A549 (cell line): Measurements from ENCODE around the gene GPRC5A.

Experiments
- CHD4 ChIP-seq: fragments of 200-600 bp; sonication (generic); IDR thresholded peaks from 2 replicates; pipeline ENCODE4 v1.6.1; 2016; ENCODE audit warnings: antibody characterized with exemption, mild to moderate bottlenecking, borderline replicate concordance
- CTCF ChIP-seq: fragments of >200 bp; sonication (Bioruptor Twin); formaldehyde crosslinking; IDR thresholded peaks from 3 replicates; pipeline ENCODE4 v1.5.1; 2016
- EP300 ChIP-seq, 2 experiments: fragments of >200 bp; sonication (Bioruptor Twin); formaldehyde crosslinking; IDR thresholded peaks; 2 replicates in 1 of 2; 3 replicates in 1 of 2; pipeline ENCODE4 v1.6.1; 2016 to 2017
- JUN ChIP-seq, 2 experiments: fragments of >200 bp; sonication (Bioruptor Twin); formaldehyde crosslinking; IDR thresholded peaks; 2 replicates in 1 of 2; 3 replicates in 1 of 2; pipeline ENCODE4 v1.6.1; 2016 to 2017
- JUNB ChIP-seq: fragments of >200 bp; sonication (Bioruptor Twin); formaldehyde crosslinking; IDR thresholded peaks from 2 replicates; pipeline ENCODE4 v1.6.1; 2016
- MAFK ChIP-seq: fragments of 450-650 bp; IDR thresholded peaks from 2 replicates; pipeline ENCODE4 v1.6.1; 2014; ENCODE audit not compliant: partially characterized antibody
- NPAS2 ChIP-seq: fragments of 250-450 bp; sonication (Bioruptor Pico); IDR thresholded peaks from 2 replicates; pipeline ENCODE4 v1.8.0; 2022; ENCODE audit warnings: mild to moderate bottlenecking, moderate library complexity, borderline replicate concordance
- POLR2A ChIP-seq: IDR thresholded peaks from 2 replicates; pipeline ENCODE4 v1.6.1; 2012; ENCODE audit warnings: mild to moderate bottlenecking, low read length
- POLR2AphosphoS2 ChIP-seq: conservative IDR thresholded peaks from 2 replicates; pipeline ENCODE4 v1.6.1; 2012; ENCODE audit warnings: low read length, improper control_type of control experiment, inconsistent platforms
- RNF2 ChIP-seq: fragments of 200-600 bp; sonication (generic); IDR thresholded peaks from 2 replicates; pipeline ENCODE4 v1.6.1; 2016; ENCODE audit warnings: low read depth, mild to moderate bottlenecking, antibody characterized with exemption, moderate library complexity, borderline replicate concordance
- USF2 ChIP-seq: fragments of 450-650 bp; IDR thresholded peaks from 2 replicates; pipeline ENCODE4 v1.6.1; 2014; ENCODE audit warnings: antibody characterized with exemption
- ZC3H11A ChIP-seq: fragments of 450-650 bp; IDR thresholded peaks from 2 replicates; pipeline ENCODE4 v1.6.1; 2014; ENCODE audit warnings: antibody characterized with exemption, mild to moderate bottlenecking

DNA sequence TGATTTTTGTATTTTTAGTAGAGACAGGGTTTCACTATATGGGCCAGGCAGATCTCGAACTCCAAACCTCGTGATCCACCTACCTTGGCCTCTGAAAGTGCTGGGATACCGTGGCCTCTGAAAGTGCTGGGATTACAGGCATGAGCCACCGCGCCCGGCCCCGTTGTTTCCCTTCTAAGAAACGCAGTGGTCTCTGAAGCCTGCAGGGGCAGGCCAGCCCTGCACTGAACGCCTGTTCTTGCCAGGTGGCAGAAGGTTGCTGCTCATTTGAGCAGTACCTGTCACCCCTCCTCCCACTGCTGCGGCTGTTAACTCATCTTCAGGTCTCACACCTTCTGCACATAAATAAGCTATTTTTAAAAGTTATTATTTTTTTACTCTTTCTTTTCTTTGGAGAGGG, 24.3 kb downstream of the GPRC5A start:
- TF ChIP-seq POLR2AphosphoS2 (no peak; the same call in 1 of the 2 replicates), MAFK (no peak), JUN (IDR thresholded peaks at IDR 0.05) (no peak), CHD4 (no peak), CTCF (no peak), USF2 (no peak), RNF2 (no peak), EP300 (IDR thresholded peaks at IDR 0.05) (no peak), JUNB (no peak), POLR2A (no peak), NPAS2 (CRISPR knock-in tag) (no peak), ZC3H11A (no peak)
